HG02885 (cell line): ENCODE results near the gene L3HYPDH.

ENCODE experiments used
- ATAC-seq: cut with Tn5 transposase; IDR thresholded peaks from one replicate; pipeline ENCODE4 v1.9.1; 2021; ENCODE audit warnings: mild to moderate bottlenecking; ENCODE audit not compliant: unreplicated experiment, poor library complexity

The L3HYPDH gene

DNA sequence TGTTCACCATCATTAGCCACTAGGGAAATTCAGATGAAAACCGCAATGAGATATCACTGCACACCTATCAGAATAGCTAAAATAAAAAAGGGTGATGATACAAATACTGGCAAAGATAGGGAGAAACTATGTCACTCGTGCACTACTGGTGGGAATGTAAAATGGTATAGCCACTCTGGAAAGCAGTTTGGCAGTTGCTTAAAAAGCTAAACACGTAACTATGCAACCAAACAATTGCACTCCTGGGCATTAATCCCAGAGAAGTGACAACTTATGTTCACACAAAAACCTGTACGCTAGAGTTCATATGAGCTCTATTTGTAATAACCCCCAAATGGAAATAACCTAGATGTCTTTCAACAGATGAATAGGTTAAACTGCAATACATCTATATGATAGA lies 54.4 kb downstream of the L3HYPDH start:
- no peak for ATAC-seq

DNA sequence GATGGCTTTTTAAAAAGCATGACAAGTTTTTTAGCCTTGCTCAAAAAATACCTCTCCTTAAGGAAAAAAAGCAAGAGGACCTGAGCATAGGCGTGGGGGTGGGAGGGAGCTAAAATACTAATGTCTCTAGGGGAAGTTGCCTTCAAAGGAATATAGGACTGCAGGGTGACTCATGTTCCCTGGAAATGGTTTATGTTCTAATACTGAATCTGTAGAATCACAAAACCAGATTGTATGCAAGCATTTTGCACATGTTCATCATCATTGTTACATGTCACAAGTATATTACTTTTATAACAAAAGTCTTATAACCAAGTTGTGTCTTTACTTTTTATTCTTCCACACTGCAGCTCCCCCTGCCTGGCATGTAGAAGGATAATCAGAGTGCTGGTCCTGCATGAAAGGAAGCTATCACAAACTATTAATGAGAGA lies 55.6 kb downstream of the L3HYPDH start:
- no peak for ATAC-seq

DNA sequence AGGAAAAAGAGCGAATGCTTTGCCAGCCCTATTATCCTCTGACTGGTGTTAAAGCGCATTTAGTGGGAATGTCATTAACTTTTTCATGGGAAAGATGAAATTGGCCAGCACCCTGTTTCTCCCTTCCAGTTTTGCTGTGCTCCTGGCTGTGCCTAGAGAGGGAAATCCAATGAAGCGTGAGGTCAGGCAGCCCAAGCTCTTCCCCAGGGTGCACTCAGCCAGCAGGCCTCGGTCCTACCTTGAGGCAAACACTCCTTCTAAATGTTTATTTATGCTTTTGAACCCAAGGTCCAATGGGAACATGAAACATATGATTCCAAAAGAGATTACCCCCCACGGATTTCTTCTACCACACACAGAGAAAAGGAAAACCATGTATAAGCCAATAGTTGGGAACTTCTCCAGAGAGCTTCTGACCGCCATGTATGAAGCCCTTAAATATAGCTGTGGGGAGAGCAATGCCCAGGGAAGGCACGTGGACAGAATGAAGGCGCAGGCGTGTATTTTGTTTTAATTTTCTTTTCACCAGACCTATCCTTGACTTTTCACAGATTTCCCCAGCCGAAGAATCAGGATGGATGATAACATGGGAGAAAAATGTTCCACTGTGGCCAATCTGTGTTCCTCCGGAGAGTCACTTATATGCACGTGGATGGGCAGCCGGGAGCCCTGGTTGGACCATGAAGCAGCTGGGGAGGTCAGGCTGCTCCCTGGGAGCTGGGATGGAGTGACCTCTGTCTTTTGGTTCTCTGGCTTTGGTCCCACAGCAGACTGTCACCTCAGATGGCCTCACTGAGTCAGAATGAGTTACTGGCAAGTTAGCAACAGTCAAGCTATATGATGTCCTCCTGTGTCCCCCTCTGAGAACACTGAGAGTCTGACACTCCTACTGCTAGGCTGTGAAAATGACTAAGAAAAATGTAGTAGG lies 56.3 kb downstream of the L3HYPDH start:
- no peak for ATAC-seq

DNA sequence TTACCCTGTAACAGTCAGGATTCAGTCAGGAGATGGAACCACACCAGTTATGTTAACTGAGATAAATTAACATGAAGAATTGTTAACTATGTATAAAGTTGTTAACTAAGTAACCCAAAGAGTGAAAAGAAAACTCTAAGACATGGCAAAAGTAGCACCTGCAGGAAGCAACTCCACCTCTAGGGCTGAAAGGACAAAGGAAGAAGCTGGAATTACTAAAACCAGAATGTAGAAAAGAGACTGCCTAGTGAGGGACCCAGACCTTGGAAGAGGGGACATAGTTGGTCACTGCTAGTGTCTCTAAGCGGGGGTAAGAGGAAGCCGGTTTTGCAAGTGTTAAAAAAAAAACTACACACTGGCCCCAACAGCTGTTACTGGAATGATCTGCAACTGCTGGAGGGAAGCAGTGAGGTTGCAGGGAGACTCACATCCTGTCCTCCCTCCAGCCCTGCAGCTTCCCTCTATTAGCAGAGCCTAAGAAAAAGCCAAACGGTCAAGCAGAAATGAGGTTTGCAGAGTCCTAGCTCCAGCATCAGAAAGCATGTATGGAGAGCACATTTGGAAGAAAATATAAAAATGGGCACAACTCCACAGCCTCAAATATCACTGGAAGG lies 58.8 kb downstream of the L3HYPDH start:
- no peak for ATAC-seq

DNA sequence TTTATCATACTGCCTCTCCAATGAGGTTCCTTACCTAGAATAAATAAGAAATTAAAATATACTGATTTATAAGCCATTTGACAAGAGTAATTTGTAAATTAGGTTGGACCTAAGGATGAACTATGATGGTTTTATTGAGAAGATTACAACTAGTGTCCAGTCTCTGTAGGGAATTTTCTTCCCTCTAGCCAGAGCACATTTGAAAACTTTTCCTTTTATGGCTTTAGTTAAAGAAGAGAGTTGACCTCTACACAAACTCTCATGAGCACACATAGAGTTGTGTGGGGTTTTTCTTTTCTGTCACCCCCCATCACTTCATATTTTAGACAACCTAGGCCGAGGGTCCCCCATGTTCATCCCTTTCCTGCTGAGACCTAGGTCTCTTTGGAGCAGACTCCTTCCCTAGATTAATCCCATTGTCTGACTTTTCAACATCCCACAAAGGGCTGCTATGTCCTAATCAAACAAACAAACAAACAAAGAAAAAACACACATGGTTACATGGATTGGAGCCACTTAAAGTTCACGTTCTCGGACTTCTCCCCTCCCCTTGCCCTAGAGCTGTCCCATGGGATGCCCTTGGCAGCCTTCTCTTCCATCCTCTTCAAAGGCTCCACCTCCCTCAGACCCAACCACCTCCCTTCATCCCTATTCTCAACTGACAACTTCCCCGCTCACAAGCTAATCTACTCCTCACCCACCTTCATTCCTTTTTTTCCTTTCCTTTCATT lies 59.7 kb downstream of the L3HYPDH start:
- no peak for ATAC-seq
